HG02588 (cell line): ENCODE data around the gene GAK.

Experiments used
- ATAC-seq: cut with Tn5 transposase; IDR thresholded peaks from one replicate; pipeline ENCODE4 v1.9.1; 2021; ENCODE audit warnings: mild to moderate bottlenecking, moderate library complexity; ENCODE audit not compliant: unreplicated experiment

The GAK gene

GRCh38 chr4:874971-875817 is 56.9 kb downstream of the GAK start:
- no peak for ATAC-seq

- no peak for ATAC-seq
Observed at GRCh38 chr4:874056-874455, 58.1 kb downstream of the GAK start.

DNA sequence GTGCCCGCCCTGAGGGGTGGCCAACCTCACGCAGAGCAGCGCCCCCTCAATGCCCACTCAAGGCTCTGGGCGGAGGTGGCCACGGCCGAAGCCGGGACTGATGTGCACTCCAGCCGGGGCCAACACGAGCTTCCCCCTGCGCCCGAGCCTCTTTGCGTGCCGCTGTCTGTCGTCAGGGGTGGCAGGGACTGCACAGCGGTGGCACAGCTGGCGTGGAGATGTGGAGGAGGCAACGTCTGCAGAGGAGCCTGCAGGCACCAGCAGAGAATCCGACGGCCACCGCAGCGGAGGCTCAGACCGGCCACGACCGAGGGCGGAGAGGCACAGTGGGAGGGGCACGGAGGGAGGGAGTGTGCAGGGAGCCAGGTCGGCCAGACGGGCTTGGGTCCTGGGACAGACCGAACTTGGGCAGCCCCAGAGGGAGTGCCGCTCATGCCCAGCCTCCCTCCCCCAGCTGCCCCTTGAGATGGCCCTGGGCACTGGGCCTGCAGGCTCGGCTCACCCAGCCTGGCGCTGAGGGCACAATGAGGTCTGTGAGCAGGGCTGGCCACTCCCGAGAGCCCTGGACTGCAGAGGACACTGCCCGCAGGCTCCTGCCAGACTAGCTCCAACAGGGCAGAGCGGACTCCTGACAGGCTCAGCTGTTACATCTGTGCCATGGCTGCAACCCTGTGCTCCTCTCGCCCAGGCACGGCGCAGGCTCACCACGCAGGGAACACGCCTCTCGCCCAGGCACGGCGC is 59.7 kb downstream of the GAK start:
- no peak for ATAC-seq

DNA sequence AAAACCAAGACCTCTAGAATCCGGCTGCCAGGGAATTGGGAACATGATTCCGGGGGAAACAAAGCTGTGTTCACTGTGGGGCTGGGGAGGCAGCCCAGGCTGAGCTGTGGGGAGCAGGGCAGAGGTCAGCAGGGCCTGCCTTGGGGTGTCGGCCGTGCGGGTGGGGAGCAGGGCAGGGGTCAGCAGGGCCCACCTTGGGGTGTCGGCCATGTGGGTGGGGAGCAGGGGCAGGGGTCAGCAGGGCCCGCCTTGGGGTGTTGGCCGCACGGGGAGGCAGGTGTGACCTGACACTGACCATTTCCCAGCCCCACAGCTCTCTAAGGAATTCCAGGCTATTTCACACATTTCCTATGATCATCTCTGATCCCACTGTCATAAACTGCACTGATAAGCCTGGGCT is 60.6 kb downstream of the GAK start:
- ATAC-seq: no peak

DNA sequence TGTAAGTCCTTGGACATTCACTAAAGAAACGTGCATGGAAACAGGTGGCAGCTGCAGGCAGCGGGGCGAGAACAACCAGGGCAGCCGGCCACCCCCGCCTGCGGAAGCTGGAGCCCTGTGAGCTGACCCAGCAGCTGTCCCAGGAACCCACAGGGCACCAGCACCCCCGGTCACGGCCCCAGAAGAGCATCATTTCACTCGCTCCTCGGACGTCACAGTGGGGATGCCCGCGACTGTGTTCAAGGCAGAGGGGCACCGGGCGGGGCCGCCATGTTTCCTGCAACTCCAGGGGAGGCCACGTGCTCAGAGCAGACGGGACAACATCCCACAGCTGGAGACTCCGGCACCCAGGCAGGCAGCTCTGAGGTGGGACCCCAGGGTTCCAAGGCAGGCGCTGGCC is 61.2 kb downstream of the GAK start:
- no peak for ATAC-seq

DNA sequence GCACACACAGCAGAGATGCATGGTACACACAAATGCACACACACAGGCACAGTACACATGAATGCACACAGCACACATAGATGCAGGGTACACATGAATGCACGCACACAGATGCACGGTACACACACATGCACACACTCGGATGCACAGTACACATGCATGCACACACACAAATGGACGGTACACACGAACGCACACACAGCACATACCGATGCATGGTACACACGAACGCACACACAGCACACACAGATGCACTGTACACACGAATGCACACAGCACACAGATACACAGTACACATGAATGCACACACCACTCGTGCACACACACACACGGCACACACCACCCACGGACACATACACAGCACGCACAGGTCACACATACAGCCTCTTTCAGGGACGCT is 62.3 kb downstream of the GAK start:
- ATAC-seq: no peak

- ATAC-seq: no peak
Observed at GRCh38 chr4:868421-868820, 63.7 kb downstream of the GAK start.

DNA sequence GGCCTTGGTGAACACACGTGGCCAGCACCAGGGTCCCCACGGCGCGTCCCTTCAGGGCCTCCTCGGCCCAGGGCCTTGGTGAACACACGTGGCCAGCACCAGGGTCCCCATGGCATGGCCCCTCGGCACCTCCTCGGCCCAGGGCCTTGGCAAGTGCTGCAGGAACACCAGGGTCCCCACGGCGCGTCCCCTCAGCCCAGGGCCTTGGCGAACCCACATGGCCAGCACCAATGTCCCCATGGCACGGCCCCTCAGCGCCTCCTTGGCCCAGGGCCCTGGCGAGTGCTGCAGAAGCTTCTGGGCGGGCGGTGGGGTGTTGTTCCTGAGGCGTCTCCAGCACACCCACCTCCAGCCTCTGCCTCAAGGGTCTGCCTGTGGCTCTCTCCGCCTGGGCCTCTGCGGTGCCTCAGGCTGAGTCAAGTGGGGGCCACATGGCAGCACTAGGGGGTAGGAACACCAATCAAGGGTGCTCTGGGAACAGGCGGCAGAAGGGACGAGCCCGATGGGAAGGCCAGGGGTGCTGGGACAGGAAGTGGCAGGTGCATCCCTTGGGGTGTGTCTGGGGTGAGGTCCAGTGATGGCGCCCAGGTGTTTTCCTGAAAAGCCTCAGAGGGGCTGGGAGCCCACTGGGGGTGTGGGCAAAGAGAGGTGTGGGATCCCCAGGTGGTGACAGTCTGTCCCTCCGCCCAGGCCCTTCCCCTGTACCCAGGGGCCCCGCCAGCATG is 64.4 kb downstream of the GAK start:
- ATAC-seq: no peak

GRCh38 chr4:866761-867390 is 65.2 kb downstream of the GAK start:
- ATAC-seq: no peak

DNA sequence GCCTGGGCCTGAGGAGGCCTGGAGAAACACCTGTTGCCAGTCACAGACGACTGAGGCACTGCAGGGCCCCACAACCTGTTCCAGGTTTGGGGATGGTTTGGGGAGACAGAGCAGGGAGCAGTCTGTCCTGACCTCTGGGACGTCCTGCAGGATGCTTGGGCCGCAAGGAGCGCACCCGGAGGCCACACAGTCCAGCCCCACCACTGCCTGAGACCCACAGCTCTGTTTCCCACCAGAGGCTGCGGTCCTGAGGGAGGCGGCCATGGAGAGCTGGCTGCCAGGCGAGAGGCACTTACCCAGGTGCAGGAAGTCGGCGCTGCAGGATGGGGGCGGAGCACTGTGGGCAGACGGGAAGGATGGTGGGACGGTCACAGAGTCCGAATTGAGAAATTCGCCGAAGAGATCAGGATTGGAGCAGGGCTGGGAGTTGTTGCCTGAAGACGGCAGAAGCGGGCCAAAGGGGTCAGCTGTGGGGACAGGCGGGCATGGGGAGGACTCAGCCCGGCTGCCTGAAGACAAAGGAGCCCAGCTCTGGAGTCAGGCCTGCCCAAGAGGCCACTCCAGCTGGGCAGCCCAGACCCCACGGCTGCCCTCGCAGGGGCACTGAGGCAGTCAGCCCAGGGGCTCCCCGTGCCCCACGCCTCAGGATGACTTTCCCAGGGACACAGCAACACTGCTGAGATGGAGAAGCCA is 65.9 kb downstream of the GAK start:
- no peak for ATAC-seq

DNA sequence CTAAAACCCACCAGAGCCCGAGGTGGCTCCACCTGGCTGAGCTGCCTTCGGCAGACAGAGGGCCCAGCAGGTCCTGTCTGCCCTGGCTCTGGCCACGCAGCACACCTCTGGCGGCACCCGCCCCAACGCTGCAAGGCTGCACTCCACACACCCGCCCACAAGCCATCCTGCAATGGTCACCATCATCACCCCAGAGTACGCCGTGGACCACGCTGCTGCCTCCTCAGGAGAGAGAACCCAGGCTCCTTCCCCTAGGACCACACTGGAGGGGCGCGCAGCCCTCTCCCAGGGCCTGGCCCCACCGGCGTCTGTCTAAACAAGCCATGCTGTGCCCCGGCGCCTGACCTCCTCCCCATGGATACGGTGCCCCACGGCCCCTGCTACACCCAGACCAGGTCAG is 66.5 kb downstream of the GAK start:
- ATAC-seq: no peak

- no peak for ATAC-seq
Observed at GRCh38 chr4:865121-865465, 67.0 kb downstream of the GAK start.

GRCh38 chr4:864456-865120 is 67.5 kb downstream of the GAK start:
- ATAC-seq: no peak

- ATAC-seq: no peak
Observed at GRCh38 chr4:860561-860960, 71.6 kb downstream of the GAK start.

DNA sequence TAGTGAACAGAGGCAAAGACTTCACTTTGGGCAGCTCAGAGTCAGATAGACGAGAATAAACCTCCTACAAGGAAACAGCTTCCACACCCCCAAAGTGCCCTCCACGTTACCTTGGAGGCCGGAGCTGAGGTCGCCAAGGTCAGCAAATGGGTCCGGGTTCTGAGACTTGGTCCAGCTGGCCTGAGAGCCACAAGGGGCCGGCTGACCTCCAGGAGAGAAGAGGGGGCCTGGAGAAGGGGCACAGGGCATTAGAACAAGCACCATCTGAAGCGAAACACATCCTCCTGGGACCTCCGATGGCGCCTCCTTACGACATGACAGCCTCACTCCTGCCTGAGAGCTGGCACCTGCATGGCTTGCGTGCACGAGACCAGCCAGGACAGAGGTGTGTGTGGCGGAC is 72.6 kb downstream of the GAK start:
- no peak for ATAC-seq

DNA sequence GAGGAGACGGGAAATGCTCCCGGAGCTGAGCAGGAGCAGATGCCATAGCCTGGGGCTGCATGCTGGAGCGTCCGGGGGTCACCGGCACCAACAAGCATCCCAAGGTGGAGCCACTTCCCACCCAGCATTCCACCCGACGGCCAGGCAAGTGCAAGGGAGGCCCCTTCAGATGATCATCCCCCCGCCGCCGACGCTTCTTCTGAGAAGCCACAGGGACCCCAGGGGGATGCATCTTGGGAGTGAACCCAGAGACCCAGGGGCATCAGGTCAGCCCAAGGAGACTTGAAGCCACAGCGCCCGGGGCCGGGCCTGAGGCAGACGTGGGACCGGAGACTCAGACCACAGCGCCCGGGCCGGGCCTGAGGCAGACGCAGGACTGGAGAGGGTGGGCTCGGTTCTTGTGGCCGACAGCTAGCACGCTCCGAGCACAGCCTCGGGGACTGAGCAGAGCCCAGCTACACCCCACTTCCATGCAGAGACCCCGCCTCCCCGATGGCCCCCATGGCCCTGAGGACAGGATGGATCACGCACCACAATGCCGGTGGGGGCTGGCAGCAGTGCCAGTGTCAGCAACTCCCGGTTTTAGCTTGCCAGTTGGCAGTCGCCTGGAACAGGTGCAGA is 73.2 kb downstream of the GAK start:
- no peak for ATAC-seq

DNA sequence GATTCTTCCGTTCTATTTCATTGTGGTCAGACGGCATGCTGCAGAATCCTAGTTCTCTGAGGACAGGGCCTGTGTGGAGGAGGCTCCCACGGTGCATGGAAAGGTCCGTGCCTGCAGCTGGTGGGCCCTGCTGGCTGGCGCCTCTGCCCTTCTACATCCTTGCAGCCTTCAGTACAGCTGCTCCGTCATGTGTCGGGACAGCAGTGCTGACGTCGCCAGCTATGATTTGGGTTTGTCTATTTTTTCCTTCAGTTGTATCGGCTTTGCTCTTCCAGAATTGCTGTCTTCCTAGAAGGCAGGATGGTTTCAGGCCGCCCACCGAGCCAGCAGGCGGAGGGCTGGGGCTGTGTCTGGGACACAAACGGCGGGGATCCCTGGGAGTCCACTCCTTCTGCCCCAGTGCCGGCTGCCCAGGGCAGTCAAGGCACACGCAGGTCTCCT is 74.1 kb downstream of the GAK start:
- ATAC-seq: no peak

DNA sequence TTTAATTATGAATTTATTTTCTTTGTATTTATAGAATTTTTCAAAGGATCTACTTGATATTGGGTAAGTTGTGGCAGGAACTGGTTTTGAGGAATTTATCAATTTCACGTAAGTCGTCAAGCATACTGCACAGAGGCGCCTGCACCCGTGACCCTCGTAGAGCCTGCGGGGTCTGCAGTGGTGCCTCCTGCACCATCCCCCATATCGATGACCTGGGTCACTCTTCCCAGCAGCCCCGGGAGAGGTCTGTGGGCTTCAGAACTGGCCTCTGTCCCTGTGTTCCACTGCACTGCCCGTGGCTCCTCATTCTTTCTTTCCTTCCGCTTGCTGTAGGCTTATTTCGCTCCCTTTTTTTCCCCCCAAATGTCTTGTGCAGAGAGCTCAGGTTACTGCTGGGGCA is 74.7 kb downstream of the GAK start:
- ATAC-seq: no peak

DNA sequence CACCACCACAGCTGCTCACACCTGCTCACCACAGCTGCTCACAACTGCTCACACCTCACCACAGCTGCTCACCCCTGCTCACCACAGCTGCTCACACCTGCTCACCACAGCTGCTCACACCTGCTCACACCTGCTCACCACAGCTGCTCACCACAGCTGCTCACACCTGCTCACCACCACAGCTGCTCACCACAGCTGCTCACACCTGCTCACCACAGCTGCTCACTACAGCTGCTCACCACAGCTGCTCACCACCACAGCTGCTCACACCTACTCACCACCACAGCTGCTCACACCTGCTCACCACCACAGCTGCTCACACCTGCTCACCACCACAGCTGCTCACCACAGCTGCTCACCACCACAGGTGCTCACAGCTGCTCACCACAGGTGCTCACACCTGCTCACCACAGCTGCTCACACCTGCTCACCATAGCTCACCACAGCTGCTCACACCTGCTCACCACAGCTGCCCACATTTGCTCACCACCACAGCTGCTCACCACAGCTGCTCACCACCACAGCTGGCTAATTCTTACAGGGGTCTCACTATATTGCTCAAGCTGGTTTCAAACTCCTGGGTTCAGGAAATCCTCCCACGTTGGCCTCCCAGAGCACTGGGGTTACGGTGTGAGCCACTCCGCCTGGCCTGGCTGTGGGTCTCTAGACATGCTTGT is 75.8 kb downstream of the GAK start:
- ATAC-seq: no peak
